Fibroblast of the aortic adventitia (primary cell): ENCODE results near the gene ENTPD1. TPM values are rescaled to one million over a fixed set of nuclear protein-coding genes. Genes with fewer than 3 reads are reported as not detected.

ENCODE experiments used
- DNase-seq: peaks from one replicate; pipeline ENCODE4 v3.0.0-alpha.2; 2010; ENCODE audit warnings: low read depth
- H3K4me3 ChIP-seq: 2 replicates; pipeline ENCODE4 v1.5.1; 2011; ENCODE audit warnings: low read depth, mild to moderate bottlenecking, control low read depth, low read length, moderate library complexity
- total RNA-seq: library from RNA; depleted of rRNA; stranded (reverse); fragments of >200 nt; gene quantifications from 2 replicates; pipeline ENCODE4 v1.2.3, GENCODE V29; 2012; ENCODE audit warnings: low replicate concordance
- TF ChIP-seq, protein P1 (sequence below): IDR thresholded peaks from 2 replicates; pipeline ENCODE4 v1.5.1; 2011; ENCODE audit warnings: mild to moderate bottlenecking, low read length, control low read depth, inconsistent platforms; ENCODE audit not compliant: insufficient read depth

ENTPD1 gene
- total RNA-seq, 1 donor: 0.09 TPM

DNA sequence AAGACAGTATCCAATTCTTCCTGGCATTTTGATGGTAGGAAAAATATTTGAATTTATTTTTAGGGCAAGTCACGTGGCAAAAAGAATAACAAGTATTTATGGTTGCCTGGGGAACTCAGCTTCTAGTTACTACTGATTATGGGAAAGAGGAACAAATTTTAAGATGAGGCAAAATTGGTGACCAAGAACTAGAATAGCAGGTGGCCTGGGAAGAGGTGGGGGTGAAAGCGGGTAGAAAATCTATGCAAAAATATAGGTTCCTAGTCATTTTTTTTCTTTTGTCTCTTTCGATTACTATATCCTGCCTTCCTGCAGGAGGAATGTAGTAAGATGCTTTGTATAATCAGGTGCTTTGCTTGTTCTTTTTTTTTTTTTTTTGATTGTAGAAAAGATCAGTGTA lies 27.8 kb downstream of the ENTPD1 start:
- TF ChIP-seq, protein P1, sequence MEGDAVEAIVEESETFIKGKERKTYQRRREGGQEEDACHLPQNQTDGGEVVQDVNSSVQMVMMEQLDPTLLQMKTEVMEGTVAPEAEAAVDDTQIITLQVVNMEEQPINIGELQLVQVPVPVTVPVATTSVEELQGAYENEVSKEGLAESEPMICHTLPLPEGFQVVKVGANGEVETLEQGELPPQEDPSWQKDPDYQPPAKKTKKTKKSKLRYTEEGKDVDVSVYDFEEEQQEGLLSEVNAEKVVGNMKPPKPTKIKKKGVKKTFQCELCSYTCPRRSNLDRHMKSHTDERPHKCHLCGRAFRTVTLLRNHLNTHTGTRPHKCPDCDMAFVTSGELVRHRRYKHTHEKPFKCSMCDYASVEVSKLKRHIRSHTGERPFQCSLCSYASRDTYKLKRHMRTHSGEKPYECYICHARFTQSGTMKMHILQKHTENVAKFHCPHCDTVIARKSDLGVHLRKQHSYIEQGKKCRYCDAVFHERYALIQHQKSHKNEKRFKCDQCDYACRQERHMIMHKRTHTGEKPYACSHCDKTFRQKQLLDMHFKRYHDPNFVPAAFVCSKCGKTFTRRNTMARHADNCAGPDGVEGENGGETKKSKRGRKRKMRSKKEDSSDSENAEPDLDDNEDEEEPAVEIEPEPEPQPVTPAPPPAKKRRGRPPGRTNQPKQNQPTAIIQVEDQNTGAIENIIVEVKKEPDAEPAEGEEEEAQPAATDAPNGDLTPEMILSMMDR: no peak
- DNase-seq: no peak
- no peak overlapping the region for H3K4me3 ChIP-seq

DNA sequence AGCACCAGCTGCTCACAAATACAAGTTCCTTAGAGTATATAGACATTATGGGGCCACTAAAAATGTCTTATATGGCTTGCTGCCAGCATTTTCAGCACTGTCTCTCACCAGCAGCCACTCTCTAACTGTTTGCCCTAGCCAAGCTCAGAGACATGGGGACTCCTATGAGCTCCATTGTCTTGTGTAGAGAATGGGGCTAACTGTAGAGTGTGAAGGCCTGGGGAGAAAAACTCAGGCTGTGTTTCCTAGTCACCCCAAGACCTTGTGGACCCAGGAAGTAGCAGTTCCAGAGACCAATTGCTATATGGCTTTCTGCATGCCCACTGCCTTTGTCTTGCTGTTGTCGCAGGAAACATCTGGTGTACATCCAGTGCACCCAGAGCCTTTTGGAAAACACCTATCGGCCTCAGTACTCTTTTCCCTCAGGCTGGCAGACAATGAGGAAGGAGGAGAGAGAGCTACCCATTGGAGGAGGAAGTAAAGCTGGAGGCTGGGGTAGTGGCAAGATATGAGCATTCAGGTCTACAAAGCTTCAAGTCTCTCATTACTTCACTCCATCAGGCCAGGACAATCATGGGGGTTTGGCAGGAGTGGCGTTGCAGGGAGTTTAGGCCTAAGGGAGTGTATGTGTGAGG lies 28.4 kb downstream of the ENTPD1 start:
- H3K4me3 ChIP-seq: no peak overlapping the region
- TF ChIP-seq, protein P1: no peak
- DNase-seq: no peak

DNA sequence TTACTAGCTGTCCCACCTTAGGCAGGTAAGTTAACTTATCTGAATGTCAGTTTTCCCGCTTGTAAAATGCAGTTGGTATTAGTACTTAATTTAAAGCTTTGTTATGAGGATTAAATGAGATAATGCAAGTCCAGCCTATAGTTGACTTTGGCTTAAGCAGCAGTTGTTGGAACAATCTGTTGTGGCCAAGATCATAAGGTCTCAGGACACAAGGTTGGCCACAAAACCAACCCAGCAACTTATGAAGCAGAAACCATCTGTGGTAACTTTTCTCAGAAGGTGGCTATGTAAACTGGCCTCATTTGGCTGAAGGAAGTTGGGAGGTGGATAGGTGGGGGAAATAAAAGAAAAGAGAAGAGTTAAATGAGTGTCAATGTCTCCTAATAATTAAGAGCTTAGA lies 29.4 kb downstream of the ENTPD1 start:
- DNase-seq: no peak
- H3K4me3 ChIP-seq: no peak overlapping the region
- TF ChIP-seq, protein P1: no peak

DNA sequence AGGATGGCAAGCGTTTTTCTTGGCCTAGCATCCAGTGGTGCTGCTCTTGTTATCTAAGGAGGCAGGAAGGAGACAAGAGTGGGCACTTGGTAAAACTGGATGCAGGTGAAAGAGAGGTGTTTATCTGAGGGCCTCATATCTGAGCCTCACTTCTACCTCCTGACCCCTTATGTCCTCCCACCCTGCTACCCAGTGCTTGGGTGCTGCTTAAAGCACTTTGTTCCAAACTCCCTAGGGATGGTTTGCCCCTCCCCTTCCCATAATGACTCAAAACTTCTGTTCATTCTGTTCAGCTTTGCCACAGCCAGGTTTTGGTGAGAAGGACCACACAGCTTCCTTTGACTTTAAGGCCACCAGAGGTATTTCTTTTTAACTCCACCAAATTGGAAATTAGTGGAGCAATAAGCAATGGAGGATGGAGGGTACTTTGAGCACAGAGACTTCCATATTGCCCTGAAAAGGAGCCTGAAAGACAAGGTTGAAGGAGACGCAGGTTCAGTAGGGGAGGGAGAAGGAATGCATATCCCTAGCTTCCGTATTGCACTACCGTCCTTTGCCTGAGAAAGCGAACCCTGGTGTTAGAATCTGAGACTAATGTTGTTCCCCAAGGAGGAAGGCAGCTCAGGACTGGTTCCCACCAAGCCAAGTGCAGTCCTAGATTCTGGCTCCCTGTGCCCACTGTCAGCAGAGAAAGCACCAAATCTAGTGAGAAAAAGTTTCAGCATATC lies 30.1 kb downstream of the ENTPD1 start:
- no peak for DNase-seq
- H3K4me3 ChIP-seq: no peak overlapping the region
- TF ChIP-seq, protein P1: no peak

DNA sequence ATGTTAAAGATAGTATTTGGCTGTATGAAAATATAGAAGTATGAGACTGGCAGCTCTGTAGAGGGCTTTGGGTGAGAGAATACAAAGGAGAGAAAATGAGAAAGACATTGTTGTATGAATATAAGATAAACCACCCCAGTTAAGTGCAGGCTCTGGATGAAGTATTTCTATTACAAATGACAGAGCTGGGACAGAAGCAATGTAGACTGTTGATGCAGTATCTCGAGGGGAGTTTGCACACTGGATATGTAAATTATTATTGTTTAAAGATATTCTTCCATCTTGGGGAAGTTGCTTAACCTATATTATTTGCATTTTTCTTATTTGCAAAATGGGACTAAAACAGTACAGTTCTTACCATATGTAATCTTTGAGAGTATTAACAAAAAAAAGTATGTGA lies 31.5 kb downstream of the ENTPD1 start:
- H3K4me3 ChIP-seq: no peak overlapping the region
- TF ChIP-seq, protein P1: no peak
- DNase-seq: no peak

DNA sequence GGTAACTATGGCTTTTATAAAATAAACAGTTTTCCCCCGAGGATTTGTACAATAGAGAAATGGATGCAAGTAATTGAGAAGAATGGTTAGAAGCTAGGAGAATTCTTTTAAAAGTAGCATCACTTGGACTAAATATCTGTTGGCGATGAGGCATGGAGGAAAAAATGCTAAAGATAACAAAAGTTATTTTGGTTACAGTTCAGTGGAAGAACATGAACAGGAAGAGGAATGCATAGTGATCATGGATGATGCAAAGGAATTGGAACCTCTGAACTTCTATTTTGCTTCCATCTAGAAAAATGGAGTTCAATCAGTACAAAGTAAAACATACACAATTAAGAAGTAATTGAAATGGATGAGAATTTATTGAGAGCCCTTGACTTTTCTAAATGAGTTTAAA lies 32.9 kb downstream of the ENTPD1 start:
- TF ChIP-seq, protein P1: no peak
- H3K4me3 ChIP-seq: no peak overlapping the region
- DNase-seq: peak; percentile 74
